22Rv1 (cell line): ENCODE measurements around the gene KRT73.

Source experiments
- H3K27ac ChIP-seq: fragments of 450-650 bp; 2 replicates; pipeline ENCODE4 v1.5.1; 2017
- ZFX ChIP-seq: fragments of 450-650 bp; IDR thresholded peaks from 2 replicates; pipeline ENCODE4 v1.6.1; 2017; ENCODE audit warnings: antibody characterized with exemption, borderline replicate concordance
- TF ChIP-seq, protein P1 (sequence below): fragments of 450-650 bp; IDR thresholded peaks from 2 replicates; pipeline ENCODE4 v1.5.1; 2017; ENCODE audit warnings: mild to moderate bottlenecking

The KRT73 gene

DNA sequence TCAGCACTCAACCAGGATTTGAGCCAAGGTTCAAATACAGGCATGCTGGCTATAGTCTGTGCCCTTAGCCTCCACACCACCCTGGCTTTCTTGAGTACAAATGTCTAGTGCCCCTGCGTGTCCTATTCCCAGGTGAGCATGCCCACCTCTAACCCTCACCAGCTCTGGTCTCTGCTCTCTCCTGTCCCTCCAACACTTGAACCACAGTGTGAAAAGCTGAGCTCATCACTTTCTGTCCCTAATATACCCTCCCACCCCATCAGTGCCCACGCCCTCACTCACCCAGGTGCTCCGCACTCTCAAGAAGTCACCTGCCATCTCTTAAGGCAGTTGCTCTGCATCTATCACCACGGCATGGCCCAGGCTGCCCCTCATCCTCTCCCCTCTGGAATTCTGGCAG lies 58.4 kb downstream of the KRT73 start:
- TF ChIP-seq, protein P1, sequence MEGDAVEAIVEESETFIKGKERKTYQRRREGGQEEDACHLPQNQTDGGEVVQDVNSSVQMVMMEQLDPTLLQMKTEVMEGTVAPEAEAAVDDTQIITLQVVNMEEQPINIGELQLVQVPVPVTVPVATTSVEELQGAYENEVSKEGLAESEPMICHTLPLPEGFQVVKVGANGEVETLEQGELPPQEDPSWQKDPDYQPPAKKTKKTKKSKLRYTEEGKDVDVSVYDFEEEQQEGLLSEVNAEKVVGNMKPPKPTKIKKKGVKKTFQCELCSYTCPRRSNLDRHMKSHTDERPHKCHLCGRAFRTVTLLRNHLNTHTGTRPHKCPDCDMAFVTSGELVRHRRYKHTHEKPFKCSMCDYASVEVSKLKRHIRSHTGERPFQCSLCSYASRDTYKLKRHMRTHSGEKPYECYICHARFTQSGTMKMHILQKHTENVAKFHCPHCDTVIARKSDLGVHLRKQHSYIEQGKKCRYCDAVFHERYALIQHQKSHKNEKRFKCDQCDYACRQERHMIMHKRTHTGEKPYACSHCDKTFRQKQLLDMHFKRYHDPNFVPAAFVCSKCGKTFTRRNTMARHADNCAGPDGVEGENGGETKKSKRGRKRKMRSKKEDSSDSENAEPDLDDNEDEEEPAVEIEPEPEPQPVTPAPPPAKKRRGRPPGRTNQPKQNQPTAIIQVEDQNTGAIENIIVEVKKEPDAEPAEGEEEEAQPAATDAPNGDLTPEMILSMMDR = no peak
- TF ChIP-seq ZFX = no peak
- H3K27ac ChIP-seq = no peak overlapping the region

DNA sequence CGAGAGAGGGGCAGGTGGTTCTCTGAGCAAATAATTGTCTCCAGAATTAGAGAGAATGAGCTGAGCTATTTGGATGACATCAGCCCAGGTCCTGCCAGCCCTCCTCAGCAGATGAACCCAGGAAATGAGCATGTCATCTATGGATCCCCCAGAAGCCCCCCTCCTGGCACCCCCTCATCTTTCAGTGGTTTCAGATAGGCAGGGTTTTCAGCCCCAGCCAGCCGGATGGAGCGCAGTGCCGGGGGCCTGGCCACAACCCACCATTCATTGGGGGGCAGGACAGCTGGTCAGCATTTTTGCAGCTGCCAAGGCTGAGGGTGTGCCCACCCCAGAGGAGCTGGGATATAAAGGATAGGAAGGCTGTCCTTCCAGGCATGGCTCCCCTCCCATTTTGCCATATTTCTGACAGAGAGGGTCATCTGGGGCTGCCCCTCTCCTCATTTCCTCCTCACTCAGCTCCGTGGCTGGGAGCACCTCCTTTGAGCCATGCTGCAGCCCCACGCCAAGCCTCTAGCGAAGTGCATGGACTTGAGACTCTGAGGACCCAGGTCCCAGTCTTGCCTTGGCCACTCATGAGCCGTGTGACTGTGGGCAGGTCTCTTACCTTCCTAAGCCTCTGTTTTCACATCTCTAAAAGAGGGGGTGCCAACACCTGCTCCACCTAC lies 59.4 kb downstream of the KRT73 start:
- H3K27ac ChIP-seq = no peak overlapping the region
- TF ChIP-seq, protein P1 = no peak
- no peak for TF ChIP-seq ZFX
